ENCODE results near the gene RIPPLY2.

Gene RIPPLY2

GRCh38 chr6:83824388-83824801 is 28.8 kb upstream of the RIPPLY2 start:
- no peaks in the 10 kb centered on the region for H3K36me3 ChIP-seq (ENCODE audit: insufficient read depth, low read length)
- TF ChIP-seq POLR2AphosphoS5 (IDR thresholded peaks at IDR 0.05; ENCODE audit: borderline replicate concordance, low read depth, low read length) (no peak), EZH2 (IDR thresholded peaks at IDR 0.05) (no peak), FOXP2 (optimal IDR thresholded peaks at IDR 0.05; ENCODE audit: control extremely low read depth, extremely low read length, insufficient read depth) (no peak)
- DNase-seq (ENCODE audit: low read depth, low spot score) = no peak
- H3K9me3 ChIP-seq (ENCODE audit: low read depth, low read length) = no peaks in the 10 kb centered on the region
- no peak overlapping the region for H3K27ac ChIP-seq
- no peak overlapping the region for H3K9ac ChIP-seq (ENCODE audit: insufficient read length)
- no peak overlapping the region for H3K4me3 ChIP-seq

DNA sequence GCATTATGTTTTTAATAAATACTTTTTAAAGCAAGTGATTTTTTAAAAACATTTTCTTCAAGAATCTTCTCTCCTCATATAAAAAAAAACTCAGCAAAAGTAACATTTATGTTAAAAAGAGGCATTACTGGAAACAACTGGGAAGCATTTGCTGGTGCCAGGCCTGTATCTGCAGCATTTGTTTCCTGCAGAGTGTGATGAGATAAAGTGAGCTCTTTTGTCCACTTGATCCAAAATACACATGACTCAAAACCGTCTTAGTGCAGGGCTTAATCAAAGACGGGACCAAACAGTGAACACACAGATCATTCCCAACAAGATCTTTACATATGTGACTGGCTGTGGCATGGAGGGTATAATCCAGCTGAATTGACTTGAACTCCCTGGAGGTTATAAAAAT is 28.3 kb upstream of the RIPPLY2 start:
- DNase-seq (ENCODE audit: low read depth, low spot score) = no peak

GRCh38 chr6:83827050-83827449 is 26.1 kb upstream of the RIPPLY2 start:
- no peaks in the 10 kb centered on the region for H3K9me3 ChIP-seq (ENCODE audit: low read depth, low read length)
- H3K4me3 ChIP-seq = no peak overlapping the region
- no peaks in the 10 kb centered on the region for H3K36me3 ChIP-seq (ENCODE audit: insufficient read depth, low read length)
- TF ChIP-seq EZH2 (IDR thresholded peaks at IDR 0.05) = no peak
- TF ChIP-seq POLR2AphosphoS5 (IDR thresholded peaks at IDR 0.05; ENCODE audit: borderline replicate concordance, low read depth, low read length) = no peak
- TF ChIP-seq FOXP2 (optimal IDR thresholded peaks at IDR 0.05; ENCODE audit: control extremely low read depth, extremely low read length, insufficient read depth) = no peak
- DNase-seq (ENCODE audit: low read depth, low spot score) = no peak
- H3K9ac ChIP-seq (ENCODE audit: insufficient read length) = no peak overlapping the region
- no peak overlapping the region for H3K27ac ChIP-seq

More for the DNA sequence above, 28.3 kb upstream of the RIPPLY2 start:
- no peaks in the 10 kb centered on the region for H3K9me3 ChIP-seq (ENCODE audit: low read depth, low read length)
- H3K27ac ChIP-seq = no peak overlapping the region
- TF ChIP-seq FOXP2 (optimal IDR thresholded peaks at IDR 0.05; ENCODE audit: control extremely low read depth, extremely low read length, insufficient read depth) (no peak), EZH2 (IDR thresholded peaks at IDR 0.05) (no peak), POLR2AphosphoS5 (IDR thresholded peaks at IDR 0.05; ENCODE audit: borderline replicate concordance, low read depth, low read length) (no peak)
- no peak overlapping the region for H3K4me3 ChIP-seq
- no peak overlapping the region for H3K9ac ChIP-seq (ENCODE audit: insufficient read length)
- no peaks in the 10 kb centered on the region for H3K36me3 ChIP-seq (ENCODE audit: insufficient read depth, low read length)

GRCh38 chr6:83838727-83839126 is 14.4 kb upstream of the RIPPLY2 start:
- no peak for DNase-seq (ENCODE audit: low read depth, low spot score)
- no peak overlapping the region for H3K9ac ChIP-seq (ENCODE audit: insufficient read length)
- no peaks in the 10 kb centered on the region for H3K9me3 ChIP-seq (ENCODE audit: low read depth, low read length)
- TF ChIP-seq EZH2 (IDR thresholded peaks at IDR 0.05) = no peak
- no peak for TF ChIP-seq FOXP2 (optimal IDR thresholded peaks at IDR 0.05; ENCODE audit: control extremely low read depth, extremely low read length, insufficient read depth)
- TF ChIP-seq POLR2AphosphoS5 (IDR thresholded peaks at IDR 0.05; ENCODE audit: borderline replicate concordance, low read depth, low read length) = no peak
- no peak overlapping the region for H3K27ac ChIP-seq
- H3K36me3 ChIP-seq (ENCODE audit: insufficient read depth, low read length) = no peaks in the 10 kb centered on the region
- no peak overlapping the region for H3K4me3 ChIP-seq

- H3K27ac ChIP-seq = no peak overlapping the region
- no peaks in the 10 kb centered on the region for H3K9me3 ChIP-seq (ENCODE audit: low read depth, low read length)
- TF ChIP-seq EZH2 (IDR thresholded peaks at IDR 0.05) = no peak
- no peak for TF ChIP-seq POLR2AphosphoS5 (IDR thresholded peaks at IDR 0.05; ENCODE audit: borderline replicate concordance, low read depth, low read length)
- TF ChIP-seq FOXP2 (optimal IDR thresholded peaks at IDR 0.05; ENCODE audit: control extremely low read depth, extremely low read length, insufficient read depth) = no peak
- no peak overlapping the region for H3K4me3 ChIP-seq
- DNase-seq (ENCODE audit: low read depth, low spot score) = no peak
- no peak overlapping the region for H3K9ac ChIP-seq (ENCODE audit: insufficient read length)
- no peaks in the 10 kb centered on the region for H3K36me3 ChIP-seq (ENCODE audit: insufficient read depth, low read length)
Observed at GRCh38 chr6:83844170-83844569, 9.0 kb upstream of the RIPPLY2 start.

DNA sequence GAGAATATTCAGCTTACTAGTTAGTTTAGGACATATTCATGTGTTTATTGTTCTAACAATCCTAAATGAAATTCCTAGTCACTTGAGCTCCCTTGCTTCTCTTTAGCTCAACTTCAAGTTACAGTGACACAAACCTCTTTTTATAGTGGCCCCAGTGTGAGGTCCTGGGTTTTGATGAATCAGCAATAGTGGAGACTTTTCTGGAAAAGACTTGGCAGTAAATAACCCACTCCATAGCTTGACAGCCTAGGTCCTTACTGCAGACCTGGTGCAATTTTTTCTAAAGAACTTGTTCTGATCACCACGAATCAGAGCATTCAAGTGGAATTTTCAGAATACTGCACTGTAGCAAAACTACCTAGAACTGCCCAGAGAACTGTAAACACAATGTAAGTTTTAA is 6.9 kb upstream of the RIPPLY2 start:
- H3K36me3 ChIP-seq (ENCODE audit: insufficient read depth, low read length) = no peaks in the 10 kb centered on the region
- H3K27ac ChIP-seq = no peak overlapping the region
- H3K9me3 ChIP-seq (ENCODE audit: low read depth, low read length) = no peaks in the 10 kb centered on the region
- H3K9ac ChIP-seq (ENCODE audit: insufficient read length) = no peak overlapping the region
- DNase-seq (ENCODE audit: low read depth, low spot score) = no peak
- TF ChIP-seq FOXP2 (optimal IDR thresholded peaks at IDR 0.05; ENCODE audit: control extremely low read depth, extremely low read length, insufficient read depth) = no peak
- TF ChIP-seq EZH2 (IDR thresholded peaks at IDR 0.05) = no peak
- TF ChIP-seq POLR2AphosphoS5 (IDR thresholded peaks at IDR 0.05; ENCODE audit: borderline replicate concordance, low read depth, low read length) = no peak
- H3K4me3 ChIP-seq = no peak overlapping the region

DNA sequence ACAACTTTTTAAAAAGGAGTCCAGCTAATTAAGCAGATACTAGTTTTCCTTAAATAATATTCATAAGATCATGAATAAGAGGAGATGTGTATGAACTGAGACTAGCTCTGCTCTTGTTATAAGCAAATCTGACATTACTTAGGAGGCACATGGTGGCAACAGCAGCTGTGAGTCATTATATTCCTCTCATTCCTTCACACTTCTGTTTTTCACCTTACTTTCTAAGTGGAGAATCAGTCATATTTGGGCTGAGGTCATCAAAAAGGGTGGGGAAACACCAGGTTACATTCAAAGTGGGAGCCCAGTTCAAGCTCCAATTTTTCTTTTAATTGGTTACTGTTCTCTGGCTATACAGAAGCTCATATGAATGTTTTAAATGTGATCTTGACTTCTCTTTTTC is 6.0 kb upstream of the RIPPLY2 start:
- TF ChIP-seq FOXP2 (optimal IDR thresholded peaks at IDR 0.05; ENCODE audit: control extremely low read depth, extremely low read length, insufficient read depth) = no peak
- no peak for TF ChIP-seq EZH2 (IDR thresholded peaks at IDR 0.05)
- no peak for TF ChIP-seq POLR2AphosphoS5 (IDR thresholded peaks at IDR 0.05; ENCODE audit: borderline replicate concordance, low read depth, low read length)
- no peak overlapping the region for H3K4me3 ChIP-seq
- H3K27ac ChIP-seq = no peak overlapping the region
- no peaks in the 10 kb centered on the region for H3K36me3 ChIP-seq (ENCODE audit: insufficient read depth, low read length)
- no peaks in the 10 kb centered on the region for H3K9me3 ChIP-seq (ENCODE audit: low read depth, low read length)
- DNase-seq (ENCODE audit: low read depth, low spot score) = no peak
- H3K9ac ChIP-seq (ENCODE audit: insufficient read length) = no peak overlapping the region

DNA sequence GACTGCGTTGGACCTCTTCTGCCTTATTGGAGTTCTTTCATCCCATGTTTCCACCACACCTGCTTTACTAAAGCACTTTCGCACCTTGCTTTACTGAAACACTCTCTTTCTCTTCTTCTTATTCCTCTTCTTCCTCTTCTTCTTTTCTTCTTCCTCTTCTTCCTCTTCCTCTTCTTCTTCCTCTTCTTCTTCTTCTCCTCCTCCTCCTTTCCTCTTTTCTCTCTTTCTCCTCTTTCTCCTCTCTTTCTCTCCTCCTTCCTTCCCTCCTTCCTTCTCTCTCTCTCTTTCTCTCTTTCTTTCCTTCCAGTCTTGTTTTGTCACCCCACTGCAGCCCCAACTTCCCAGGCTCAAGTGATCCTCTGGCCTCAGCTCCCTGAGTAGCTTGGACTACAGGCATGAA is 4.0 kb upstream of the RIPPLY2 start:
- TF ChIP-seq FOXP2 (optimal IDR thresholded peaks at IDR 0.05; ENCODE audit: control extremely low read depth, extremely low read length, insufficient read depth) (no peak), EZH2 (IDR thresholded peaks at IDR 0.05) (no peak), POLR2AphosphoS5 (IDR thresholded peaks at IDR 0.05; ENCODE audit: borderline replicate concordance, low read depth, low read length) (no peak)
- H3K9ac ChIP-seq (ENCODE audit: insufficient read length) = no peak overlapping the region
- H3K4me3 ChIP-seq = no peak overlapping the region
- DNase-seq (ENCODE audit: low read depth, low spot score) = no peak
- H3K9me3 ChIP-seq (ENCODE audit: low read depth, low read length) = no peaks in the 10 kb centered on the region
- H3K27ac ChIP-seq = no peak overlapping the region
- no peaks in the 10 kb centered on the region for H3K36me3 ChIP-seq (ENCODE audit: insufficient read depth, low read length)

- Histone ChIP-seq H3K4me3 (no peak overlapping the region), H3K27ac (no peak overlapping the region), H3K9ac (ENCODE audit: insufficient read length) (no peak overlapping the region), H3K9me3 (ENCODE audit: low read depth, low read length) (no peaks in the 10 kb centered on the region), H3K36me3 (ENCODE audit: insufficient read depth, low read length) (no peaks in the 10 kb centered on the region)
- no peak for TF ChIP-seq EZH2 (IDR thresholded peaks at IDR 0.05)
- TF ChIP-seq POLR2AphosphoS5 (IDR thresholded peaks at IDR 0.05; ENCODE audit: borderline replicate concordance, low read depth, low read length) = no peak
- no peak for TF ChIP-seq FOXP2 (optimal IDR thresholded peaks at IDR 0.05; ENCODE audit: control extremely low read depth, extremely low read length, insufficient read depth)
- no peak for DNase-seq (ENCODE audit: low read depth, low spot score)
Observed at GRCh38 chr6:83849610-83850009, 3.5 kb upstream of the RIPPLY2 start.
